Motor neuron (in vitro differentiated cells): ENCODE results near the gene NAXD. TPM values are rescaled to one million over a fixed set of nuclear protein-coding genes. Genes with fewer than 3 reads are reported as not detected.
"Not testable (repeated sequence)": the region's sequence is repeated elsewhere in the genome, so short reads cannot be mapped to it uniquely, and the experiment has no call there.

Source experiments
- ATAC-seq, 8 experiments: fragments of 200-7000 bp; cut with Tn5 transposase; replicated peaks in 6 of 8; 2 replicates each; pipeline ENCODE4 v1.8.0; 2021; ENCODE audit warnings: mild to moderate bottlenecking in 8 of 8, moderate library complexity in 8 of 8
- H3K27ac ChIP-seq, 2 donors: fragments of 250-450 bp; sonication (Bioruptor Pico); 2 replicates each; pipeline ENCODE4 v1.9.0; 2021; ENCODE audit warnings: antibody characterized with exemption in 2 of 2, mild to moderate bottlenecking in 2 of 2, moderate library complexity in 1 of 2
- H3K4me1 ChIP-seq, 2 donors: fragments of 250-450 bp; sonication (Bioruptor Pico); replicated peaks in 1 of 2; 2 replicates each; pipeline ENCODE4 v1.6.1; 2021; ENCODE audit warnings: antibody characterized with exemption in 2 of 2, mild to moderate bottlenecking in 2 of 2, moderate library complexity in 1 of 2
- H3K4me3 ChIP-seq, 5 donors: fragments of 250-450 bp; sonication (Bioruptor Pico); 2 replicates each; pipeline ENCODE4 v1.9.0; 2021; ENCODE audit warnings: antibody characterized with exemption in 5 of 5, mild to moderate bottlenecking in 5 of 5, moderate library complexity in 4 of 5
- WGBS, 10 experiments: fragments of 450-650 bp; shearing (Covaris generic); methylation state at CpG; one replicate each; pipeline ENCODE4 v1.0.0; 2022; 5-methylcytosine and 5-hydroxymethylcytosine counted together
- in situ Hi-C, 9 experiments: fragments of 400-800 bp; cut with MboI; loops; one replicate each; pipeline ENCODE4 v1.15.0; 2021; ENCODE audit warnings: low sequenced_read_pairs in 9 of 9, low pct_unique_long_range_greater_than_20kb in 2 of 9; ENCODE audit not compliant: unreplicated experiment in 9 of 9
- total RNA-seq, 8 experiments: library from RNA; unstranded; fragments of 300-600 nt; gene quantifications; 2 replicates each; pipeline versions ENCODE4 v1.2.3 to v1.2.4, GENCODE V29; 2022

The NAXD gene
- total RNA-seq, 8 experiments from 2014 or later = 19.9 to 39.4 (median 29.0) TPM

GRCh38 chr13:110669036-110669435, 53.7 kb downstream of the NAXD start:
- 75 to 100% (median 87%) methylated on average over 2 to 6 of the region's 9 CpGs; no CpG with 5 or more reads in 1 of the 10 experiments for WGBS, 10 experiments
- Histone ChIP-seq H3K4me1 (no peaks in the 10 kb centered on the region), H3K27ac (no peak overlapping the region), H3K4me3 (no peak overlapping the region)
- in situ Hi-C loops = no loop called here
- ATAC-seq = no peak

DNA sequence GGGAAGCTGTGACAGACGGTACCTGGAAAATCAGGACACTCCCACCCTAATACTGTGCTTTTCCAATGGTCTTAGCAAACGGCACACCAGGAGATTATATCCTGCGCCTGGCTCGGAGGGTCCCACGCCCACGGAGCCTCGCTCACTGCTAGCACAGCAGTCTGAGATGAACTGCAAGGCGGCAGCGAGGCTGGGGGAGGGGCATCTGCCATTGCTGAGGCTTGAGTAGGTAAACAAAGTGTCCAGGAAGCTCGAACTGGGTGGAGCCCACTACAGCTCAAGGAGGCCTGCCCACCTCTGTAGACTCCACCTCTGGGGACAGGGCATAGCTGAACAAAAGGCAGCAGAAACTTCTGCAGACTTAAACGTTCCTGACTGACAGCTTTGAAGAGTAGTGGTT, 54.5 kb downstream of the NAXD start:
- ATAC-seq, H3K4me1 ChIP-seq, H3K27ac ChIP-seq, in situ Hi-C loops, H3K4me3 ChIP-seq: not testable (repeated sequence)
- 70 to 100% (median 91%) methylated on average over 2 to 4 of the region's 11 CpGs; no CpG with 5 or more reads in 7 of the 10 experiments for WGBS, 10 experiments

GRCh38 chr13:110676595-110677587, 61.5 kb downstream of the NAXD start:
- Histone ChIP-seq H3K27ac (no peak overlapping the region), H3K4me3 (no peak overlapping the region), H3K4me1 (no peaks in the 10 kb centered on the region)
- no peak for ATAC-seq
- WGBS, 10 experiments = 81 to 100% (median 93%) methylated on average over 1 to 6 of the region's 28 CpGs; no CpG with 5 or more reads in 5 of the 10 experiments
- in situ Hi-C loops = no loop called here

DNA sequence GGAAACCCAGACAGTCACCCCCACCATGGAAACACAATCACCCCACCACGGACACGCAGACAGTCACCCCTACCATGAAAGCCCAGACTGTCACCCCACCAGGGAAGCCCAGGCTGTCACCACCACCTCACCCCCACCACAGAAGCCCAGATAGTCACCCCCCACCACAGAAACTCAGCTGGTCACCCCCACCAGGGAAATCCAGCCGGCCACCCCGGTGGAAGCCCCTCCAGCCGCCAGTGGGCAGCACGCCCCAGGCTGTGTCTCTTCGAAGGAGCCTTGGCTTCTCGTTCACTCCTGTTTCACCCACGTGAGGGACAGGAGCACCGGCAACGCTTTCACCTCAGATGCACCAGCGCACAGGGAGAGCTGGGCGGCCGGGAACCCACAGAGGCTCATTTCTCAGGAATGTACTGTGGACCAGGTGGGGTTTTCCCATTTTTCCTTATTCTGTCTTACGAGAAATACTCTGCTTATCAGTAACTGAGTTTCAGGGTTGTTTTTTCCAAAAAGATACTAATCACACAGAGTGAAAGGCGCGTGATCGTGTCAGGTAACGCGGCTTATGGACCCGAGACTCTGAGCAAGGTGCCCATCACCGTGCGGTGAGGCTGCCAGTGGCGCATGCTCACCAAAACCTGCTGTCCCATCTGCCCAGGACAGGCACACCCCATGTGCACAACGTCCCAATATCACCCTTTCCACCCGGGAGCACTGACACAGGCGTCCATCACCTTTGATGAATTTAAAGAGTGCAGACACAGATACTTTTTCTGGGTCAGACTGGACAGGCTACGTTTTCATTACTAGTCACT, 62.6 kb downstream of the NAXD start:
- no peak for ATAC-seq
- Histone ChIP-seq H3K4me3 (no peak overlapping the region), H3K4me1 (no peaks in the 10 kb centered on the region), H3K27ac (no peak overlapping the region)
- in situ Hi-C loops = no loop called here
- 80 to 100% (median 95%) methylated on average over 1 to 20 of the region's 28 CpGs; no CpG with 5 or more reads in 2 of the 10 experiments for WGBS, 10 experiments

- no peak overlapping the region for H3K4me3 ChIP-seq
- ATAC-seq = peak in 3 of 8 experiments; percentile 23 to 52 (median 50)
- H3K27ac ChIP-seq = no peak overlapping the region
- 70 to 100% (median 86%) methylated on average over 1 to 7 of the region's 7 CpGs; no CpG with 5 or more reads in 6 of the 10 experiments for WGBS, 10 experiments
- H3K4me1 ChIP-seq = no peaks in the 10 kb centered on the region
- in situ Hi-C loops = no loop called here
Measured at GRCh38 chr13:110680852-110681251, 65.5 kb downstream of the NAXD start.

- ATAC-seq = no peak
- in situ Hi-C loops = no loop called here
- Histone ChIP-seq H3K4me1 (no peaks in the 10 kb centered on the region), H3K27ac (no peak overlapping the region), H3K4me3 (no peak overlapping the region)
- WGBS, 10 experiments = 67 to 100% (median 82%) methylated on average over 1 to 8 of the region's 15 CpGs; no CpG with 5 or more reads in 3 of the 10 experiments
Measured at GRCh38 chr13:110681868-110682550, 66.7 kb downstream of the NAXD start.

DNA sequence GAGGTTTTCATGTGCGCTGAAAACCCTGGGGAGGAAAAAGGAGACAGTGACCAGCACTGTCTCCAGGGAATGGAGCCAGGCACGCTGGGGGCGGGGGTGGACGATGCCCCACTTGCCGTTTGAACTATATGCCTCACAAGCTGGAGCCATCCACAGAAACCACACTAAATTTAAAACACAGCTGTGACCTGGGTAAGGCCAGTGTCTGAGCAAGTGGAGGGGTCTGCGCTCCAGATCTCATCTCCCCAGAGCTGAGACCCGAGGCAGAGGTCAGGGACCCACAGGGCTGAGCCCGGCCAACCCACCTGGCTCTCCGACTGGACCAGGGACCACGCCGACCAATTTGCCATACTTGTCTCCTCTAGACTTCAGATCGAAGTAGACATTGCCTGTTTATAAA, 67.4 kb downstream of the NAXD start:
- in situ Hi-C loops = no loop called here
- no peak overlapping the region for H3K27ac ChIP-seq

GRCh38 chr13:110683203-110683883, 68.0 kb downstream of the NAXD start:
- in situ Hi-C loops = no loop called here
- ATAC-seq = peak in 2 of 8 experiments; percentile 36 to 64
- Histone ChIP-seq H3K27ac (no peak overlapping the region), H3K4me1 (no peaks in the 10 kb centered on the region), H3K4me3 (no peak overlapping the region)
- 27 to 100% (median 90%) methylated on average over 1 to 5 of the region's 5 CpGs; no CpG with 5 or more reads in 1 of the 10 experiments for WGBS, 10 experiments

More for the DNA sequence above, 67.4 kb downstream of the NAXD start:
- Histone ChIP-seq H3K4me3 (no peak overlapping the region), H3K4me1 (no peaks in the 10 kb centered on the region)
- 74 to 100% (median 91%) methylated on average over 1 to 8 of the region's 12 CpGs for WGBS, 10 experiments
- ATAC-seq = no peak

GRCh38 chr13:110683921-110684320, 68.6 kb downstream of the NAXD start:
- no peak for ATAC-seq
- in situ Hi-C loops = no loop called here
- Histone ChIP-seq H3K4me3 (no peak overlapping the region), H3K4me1 (no peaks in the 10 kb centered on the region), H3K27ac (no peak overlapping the region)
- 90 to 100% (median 100%) methylated on average over 1 to 2 of the region's 5 CpGs; no CpG with 5 or more reads in 6 of the 10 experiments for WGBS, 10 experiments

- WGBS, 10 experiments = 87 to 100% (median 100%) methylated on average over 1 to 7 of the region's 8 CpGs; no CpG with 5 or more reads in 1 of the 10 experiments
- H3K27ac ChIP-seq = no peak overlapping the region
- in situ Hi-C loops = no loop called here
Measured at GRCh38 chr13:110684388-110685056, 69.2 kb downstream of the NAXD start.

GRCh38 chr13:110685305-110686020, 70.1 kb downstream of the NAXD start:
- no peak for ATAC-seq
- Histone ChIP-seq H3K4me1 (no peaks in the 10 kb centered on the region), H3K27ac (no peak overlapping the region), H3K4me3 (no peak overlapping the region)
- in situ Hi-C loops = no loop called here
- WGBS, 10 experiments = 43 to 100% (median 89%) methylated on average over 2 to 11 of the region's 11 CpGs

More at GRCh38 chr13:110684388-110685056, 69.2 kb downstream of the NAXD start:
- H3K4me1 ChIP-seq = no peaks in the 10 kb centered on the region
- ATAC-seq = no peak
- H3K4me3 ChIP-seq = no peak overlapping the region
